Activated T-cell treated with anti-CD3 and anti-CD28 coated beads for 4 hours (primary cell): Measurements from ENCODE around the gene NCOA4.
"Not testable (repeated sequence)": the region's sequence is repeated elsewhere in the genome, so short reads cannot be mapped to it uniquely, and the experiment has no call there.

Experiments used
- DNase-seq: peaks from one replicate; pipeline ENCODE4 v3.0.0-alpha.2; 2020

NCOA4 gene

GRCh38 chr10:46052057-46052790, 21.8 kb upstream of the NCOA4 start:
- DNase-seq: no peak

GRCh38 chr10:46050941-46051623, 20.7 kb upstream of the NCOA4 start:
- DNase-seq: no peak

GRCh38 chr10:46049497-46049831, 19.0 kb upstream of the NCOA4 start:
- not testable (repeated sequence) for DNase-seq

GRCh38 chr10:46048152-46048551, 17.7 kb upstream of the NCOA4 start:
- DNase-seq: no peak

DNA sequence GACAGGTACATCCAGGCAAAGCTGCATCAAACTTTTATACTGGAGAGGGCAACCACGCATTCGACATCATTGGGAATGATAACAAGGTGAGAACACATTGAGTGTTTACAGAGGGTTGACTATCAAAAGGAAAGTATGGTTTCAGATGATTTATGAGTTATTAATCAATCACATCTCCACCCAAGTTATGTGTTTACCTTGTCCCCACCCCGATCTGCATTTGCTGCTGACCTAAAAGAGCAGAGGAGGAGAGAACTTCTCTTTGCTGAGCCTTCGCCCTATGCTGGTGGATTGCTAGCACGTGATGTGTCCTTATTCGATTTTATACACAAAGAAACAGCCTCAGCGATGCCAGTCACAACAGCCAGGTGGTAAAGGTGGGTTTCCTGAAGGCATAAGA, 15.8 kb upstream of the NCOA4 start, which contains the start of gene MSMB:
Gene MSMB, minus strand, starts transcription at position 9 of the 400 bp plus-strand sequence. CDS start 32 bp downstream, outside the sequence.
- DNase-seq: no peak

DNA sequence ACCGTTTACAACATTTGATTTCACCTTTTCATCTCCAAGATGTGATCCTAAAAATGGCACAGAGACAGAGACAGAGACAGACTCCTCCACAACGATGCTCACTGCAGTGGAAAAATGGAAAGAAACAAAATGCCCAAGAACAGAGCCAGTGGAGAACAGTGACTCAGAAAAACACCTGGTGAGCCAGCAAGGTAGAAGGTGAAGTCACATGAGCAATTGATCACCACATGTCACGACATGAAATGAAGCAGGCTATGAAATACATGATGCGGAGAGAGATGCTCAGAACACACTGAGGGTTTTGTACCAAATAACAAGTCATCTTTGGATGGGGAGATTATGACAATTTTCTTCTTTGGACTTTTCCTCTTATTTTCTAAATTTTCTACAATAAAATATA, 12.1 kb upstream of the NCOA4 start:
- no peak for DNase-seq

DNA sequence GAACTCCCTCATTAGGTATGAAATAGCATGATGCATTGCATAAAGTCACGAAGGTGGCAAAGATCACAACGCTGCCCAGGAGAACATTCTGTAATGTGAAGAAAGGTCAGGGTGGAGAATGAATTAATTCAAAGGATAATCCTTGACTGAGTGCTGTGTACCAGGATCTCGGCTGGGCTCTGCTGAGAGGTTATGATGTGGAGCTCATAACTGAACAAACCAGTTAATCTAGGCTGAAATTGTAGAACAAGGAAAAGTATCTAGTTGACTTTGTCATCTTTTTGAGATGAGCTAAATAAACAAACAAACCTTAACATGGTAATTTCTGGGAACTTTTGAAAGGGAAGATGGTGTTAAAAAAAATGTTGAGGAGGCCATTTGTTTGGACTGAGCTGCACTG, 9.6 kb upstream of the NCOA4 start:
- DNase-seq: no peak

DNA sequence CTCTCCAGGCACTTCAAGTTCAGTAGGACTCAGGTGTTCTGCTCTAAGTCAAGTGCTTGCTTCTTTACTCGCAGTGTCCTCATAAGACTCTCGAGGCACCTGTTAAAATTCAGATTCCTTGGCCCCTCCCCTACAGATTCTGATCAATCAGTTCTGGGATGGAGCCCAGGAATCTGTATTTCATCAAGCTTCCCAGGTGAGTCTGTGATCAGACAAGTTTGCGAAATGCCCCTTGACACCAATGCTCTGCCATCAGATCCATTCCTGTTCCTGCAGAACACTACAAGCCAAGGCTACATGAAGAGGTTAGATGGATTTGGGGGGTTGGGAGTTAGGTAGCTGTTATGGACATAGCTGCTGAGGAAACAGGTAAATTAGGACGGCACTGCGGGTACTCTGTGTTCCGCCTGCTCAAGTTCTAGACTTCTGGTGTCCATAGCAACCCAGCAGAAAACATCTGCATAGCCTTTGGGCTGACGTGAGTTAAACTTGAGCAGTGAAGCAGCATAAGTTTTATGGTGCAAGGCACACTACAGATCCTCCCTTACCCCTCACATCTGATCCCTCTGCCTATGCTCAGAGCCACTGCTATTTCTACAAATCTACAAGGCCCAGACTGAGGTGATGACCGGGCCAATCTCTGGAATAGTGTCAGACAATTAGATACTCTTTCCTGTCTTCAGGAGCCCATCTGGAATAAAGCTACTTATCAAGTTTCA, 6.8 kb upstream of the NCOA4 start:
- DNase-seq: no peak

DNA sequence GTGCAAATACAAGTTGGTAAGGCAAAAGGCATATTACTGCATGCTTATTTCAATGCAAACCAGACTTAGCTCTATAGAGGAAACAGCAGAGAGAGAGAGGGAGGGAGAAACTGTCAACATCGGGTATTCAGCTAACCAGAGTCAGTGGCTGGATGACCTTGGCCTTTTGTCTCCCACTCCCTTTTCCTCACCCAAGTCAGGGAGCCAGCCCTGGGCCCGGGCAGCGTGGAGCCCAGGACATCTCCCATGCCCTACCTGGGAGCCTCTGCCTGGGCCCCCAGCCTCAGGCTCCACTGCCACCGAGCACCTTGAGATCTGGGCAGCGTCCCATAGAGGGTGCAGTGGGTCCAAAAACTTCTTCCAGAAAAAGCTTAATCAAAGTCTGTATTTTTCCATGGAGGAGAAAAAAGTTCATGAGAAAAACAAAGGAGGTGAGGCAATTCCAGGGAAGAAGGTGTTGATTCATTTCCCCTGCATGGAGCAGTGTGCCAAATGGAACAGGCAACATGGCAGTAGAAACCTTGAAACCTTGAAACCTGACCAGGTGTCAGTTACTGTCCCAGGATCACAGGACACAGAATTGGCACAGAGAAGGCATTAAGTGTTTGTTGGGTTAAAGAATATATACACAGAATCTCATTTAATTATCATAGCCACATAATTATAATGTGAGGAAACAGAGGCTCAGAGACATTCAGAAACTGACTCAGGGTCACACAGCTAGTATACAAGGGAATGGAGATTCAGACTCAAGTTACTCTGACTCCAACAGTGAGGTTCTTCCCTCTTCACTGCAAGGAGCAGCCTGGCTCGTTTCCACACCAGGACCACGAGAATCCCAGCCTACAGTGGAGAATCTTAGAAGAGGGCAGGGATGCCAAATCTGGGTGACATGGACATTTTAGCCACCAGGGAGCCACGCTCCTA, 5.8 kb upstream of the NCOA4 start:
- no peak for DNase-seq

GRCh38 chr10:46033602-46034011, 3.2 kb upstream of the NCOA4 start:
- DNase-seq: no peak

DNA sequence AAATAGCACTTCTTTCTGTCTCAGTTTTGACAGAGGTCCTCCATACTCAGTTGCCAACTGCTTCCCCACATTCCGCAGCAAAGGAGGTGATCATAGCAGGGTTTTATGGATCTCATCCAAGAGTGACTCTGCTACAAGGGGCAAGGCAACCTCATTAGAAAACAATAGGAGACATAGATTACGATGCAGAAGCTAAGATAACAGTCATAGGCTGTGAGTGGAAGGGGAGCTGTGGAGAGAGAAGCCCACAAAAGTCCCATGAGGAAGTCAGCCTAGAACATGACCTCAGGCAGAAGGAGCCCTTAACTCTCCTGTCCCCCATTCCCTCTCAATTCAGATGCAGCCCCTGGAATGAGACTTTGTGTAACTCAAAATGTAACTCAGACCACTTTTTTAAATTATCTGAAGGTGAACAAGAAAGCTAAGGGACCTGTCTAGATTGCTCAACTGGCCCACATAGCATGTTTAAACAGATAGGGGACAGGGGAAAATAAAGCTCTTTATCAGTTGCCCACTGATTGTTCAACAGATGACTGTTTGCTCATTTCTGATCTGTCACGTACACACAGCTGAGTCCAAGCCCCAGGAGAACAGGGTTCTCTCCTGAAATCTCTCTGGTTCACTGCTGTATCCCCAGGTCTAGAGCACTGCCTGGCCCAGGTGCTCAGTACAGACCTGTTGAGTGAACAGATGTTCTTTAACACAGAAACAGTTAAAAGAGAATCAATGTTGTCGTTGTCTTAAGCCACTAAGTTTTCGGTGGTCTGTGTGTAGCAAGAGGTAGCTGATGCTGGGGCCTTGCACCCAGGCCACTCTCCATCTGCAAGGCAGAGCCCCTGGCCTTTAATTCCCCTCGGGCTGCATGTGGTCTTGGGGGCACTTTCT, 1.5 kb upstream of the NCOA4 start:
- DNase-seq: no peak

- DNase-seq: no peak
Measured at GRCh38 chr10:46029461-46030030, 877 bp downstream of the NCOA4 start.

DNA sequence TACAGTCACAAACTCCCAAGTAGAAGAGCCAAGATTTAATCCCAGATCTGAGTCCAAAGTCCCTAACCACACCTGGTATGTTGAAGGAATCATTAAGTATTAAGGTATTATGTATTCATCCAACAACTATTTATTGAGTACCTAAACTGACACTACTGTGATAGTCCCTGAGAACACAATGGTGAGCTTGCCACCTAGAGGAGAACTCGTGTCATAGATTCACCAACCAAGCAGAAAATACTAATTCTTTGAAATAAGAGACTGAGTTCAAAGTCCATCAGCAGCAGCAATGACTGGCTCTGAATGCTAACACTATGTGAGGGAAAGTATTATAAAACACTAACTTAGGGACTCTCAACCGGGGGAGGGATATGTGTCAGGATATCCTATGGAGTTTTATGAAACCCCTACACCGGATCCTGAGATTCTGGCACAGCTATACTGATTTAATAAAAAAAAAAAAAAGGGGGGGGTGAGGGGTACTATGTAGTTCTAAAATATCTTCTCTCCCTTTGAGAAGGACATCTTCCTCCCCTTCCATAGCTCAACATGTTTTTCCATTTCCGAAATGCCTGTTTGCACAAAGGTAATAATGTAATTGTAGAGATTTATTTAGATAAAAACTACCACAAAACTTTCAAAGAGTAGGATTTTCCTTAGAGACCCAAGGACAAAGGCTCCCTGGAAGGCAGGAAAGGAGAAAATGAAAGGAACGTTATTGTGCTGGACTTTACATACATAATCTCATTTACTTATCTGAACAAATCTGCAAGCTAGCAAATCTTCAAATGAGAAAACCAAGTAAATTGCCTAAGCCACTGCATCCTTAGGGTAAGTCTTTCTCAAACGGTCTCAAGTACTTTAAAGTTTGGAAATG, 1.6 kb downstream of the NCOA4 start:
- DNase-seq: no peak

DNA sequence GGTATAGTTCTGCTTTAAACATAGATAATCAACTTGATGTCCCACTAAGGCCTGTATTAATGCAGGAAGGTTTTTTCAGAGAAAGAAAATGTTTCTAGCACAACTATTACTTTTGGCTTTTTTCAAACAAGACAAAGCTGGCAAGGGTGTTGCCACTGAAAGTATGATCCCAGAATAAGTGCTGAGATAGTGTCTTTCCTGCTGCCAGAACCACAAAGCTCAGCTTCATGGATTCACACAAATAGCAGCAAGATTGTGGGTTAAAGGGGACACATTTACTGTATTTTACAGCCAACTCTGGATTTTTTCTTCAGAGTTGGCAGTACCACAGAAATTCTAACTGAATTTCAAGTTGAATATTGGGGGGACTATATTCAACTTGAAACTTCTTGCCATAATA, 4.3 kb downstream of the NCOA4 start:
- DNase-seq: no peak

DNA sequence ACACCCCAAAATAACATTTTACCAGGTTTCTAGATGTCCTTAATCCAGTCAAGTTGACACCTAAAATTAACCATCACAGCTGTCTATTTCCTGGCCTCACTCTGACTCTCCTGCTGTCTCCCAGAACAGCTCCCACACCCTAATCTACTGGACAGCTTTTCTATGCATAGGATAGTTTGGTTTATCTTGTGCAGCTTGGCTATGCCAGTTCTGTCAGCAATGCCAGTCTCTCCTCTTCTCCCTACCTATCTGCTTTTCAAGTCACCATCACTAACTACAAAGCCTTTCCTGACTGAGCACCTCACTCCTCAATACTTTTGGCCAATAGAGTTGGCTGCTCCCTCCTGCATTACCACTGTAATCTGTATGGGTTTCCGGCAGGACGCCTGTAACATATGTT, 5.0 kb downstream of the NCOA4 start:
- DNase-seq: no peak

DNA sequence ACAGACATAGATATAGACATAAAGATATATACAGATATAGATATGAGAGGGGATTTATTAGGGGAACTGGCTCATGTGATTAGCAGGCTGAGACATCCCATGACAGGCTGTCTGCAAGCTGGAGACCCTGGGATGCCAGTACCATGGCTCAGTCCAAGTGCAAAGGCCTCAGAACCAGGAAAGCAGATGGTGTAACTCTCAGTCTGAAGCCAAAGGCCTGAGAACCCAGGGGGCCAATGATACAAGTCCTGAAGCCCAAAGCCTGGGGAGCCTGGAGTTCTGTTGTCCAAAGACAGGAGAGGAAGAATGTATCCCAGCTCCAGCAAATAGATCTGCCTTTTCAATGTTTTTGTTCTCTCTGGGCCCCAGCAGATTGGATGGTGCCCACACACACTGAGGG, 5.5 kb downstream of the NCOA4 start:
- DNase-seq: no peak

DNA sequence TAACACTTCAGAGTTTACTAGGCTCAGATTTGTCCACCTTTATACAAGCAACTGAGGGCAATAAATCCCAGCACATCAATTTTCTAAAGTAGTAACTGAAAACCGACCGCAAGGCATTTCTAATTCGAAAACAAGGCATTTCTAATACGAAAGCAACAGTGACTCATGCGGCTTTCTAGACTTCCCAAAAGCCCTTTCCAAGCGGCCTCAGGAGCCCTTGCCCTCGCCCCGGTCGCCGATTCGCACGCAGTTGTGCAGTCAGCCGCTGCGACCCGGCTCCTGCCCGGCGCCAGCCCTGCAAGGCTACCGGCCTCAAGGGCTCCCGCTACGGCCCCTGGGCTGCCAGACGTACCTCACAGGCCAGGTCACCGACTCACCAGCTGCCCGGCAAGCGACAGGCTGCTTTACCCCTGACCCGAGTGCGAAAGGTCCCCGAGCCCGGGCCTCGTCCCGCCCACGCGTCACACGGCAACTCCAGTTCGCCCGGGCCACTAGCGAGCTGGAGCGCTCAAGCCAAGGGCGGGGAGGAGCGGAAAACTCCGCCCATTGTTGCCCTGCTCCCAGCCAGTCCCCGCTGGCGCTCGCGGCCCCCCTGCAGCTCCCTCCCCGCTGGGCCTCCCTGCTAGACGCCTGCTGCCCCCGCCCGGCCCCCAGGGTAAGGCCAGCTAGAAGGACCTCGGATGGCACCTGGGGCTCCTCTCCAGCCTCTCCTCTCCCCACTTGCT, 7.3 kb downstream of the NCOA4 start:
- DNase-seq: peak; percentile 56

DNA sequence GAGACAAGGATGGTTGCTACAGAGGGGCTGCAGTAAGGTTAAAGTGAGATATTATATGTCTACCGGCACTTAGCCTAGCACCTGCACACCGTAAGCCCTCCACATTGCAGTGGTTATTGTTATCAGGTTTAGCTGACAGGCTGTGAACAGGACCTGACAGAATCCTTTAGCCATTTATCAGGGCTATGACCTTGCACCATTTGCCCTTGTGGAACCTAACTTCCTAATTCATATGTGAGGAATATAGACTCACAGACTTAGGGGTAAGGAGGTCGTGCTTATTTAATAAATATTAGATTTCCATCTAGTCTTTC, 10.1 kb downstream of the NCOA4 start:
- DNase-seq: no peak

DNA sequence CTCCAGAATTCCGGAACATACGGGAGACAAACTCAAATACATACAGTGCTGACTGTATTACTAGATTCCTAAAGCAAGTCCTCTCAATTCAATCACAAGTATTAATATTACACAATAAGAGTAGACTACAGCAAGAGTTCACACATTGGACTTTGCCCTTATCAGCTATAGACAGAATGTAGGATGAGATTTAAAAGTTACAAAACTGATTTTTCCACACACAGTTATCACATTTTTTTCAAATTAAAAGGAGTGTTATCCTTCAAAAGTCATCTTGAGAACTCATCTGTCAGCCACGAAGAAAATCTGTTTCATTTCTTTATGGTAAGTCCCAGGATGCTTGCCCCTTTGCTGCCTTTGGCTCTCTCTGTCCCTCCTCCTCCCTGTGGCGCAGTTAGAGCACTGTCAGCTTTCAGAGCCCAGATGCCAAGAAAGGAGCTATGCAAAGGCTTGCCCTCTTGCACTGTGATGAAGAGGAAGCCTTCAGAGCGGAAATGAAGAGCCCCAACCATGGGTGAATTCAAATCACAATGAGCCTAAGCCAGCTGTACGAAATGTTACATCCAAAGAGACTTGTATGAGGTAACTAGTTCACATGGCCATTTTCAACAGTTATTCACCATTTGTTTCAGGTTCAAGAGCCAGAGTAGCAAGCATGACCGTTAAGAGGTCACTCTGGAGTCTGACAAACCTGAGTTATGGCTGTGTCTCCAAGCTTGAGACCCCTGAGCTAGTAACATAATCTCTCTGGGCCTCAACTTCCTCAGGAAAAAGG, 10.7 kb downstream of the NCOA4 start:
- no peak for DNase-seq
